Measurements from ENCODE around the gene RAB11A.
A peak's percentile ranks its signal among the peaks of the same experiment; 100 is the strongest.

DNA sequence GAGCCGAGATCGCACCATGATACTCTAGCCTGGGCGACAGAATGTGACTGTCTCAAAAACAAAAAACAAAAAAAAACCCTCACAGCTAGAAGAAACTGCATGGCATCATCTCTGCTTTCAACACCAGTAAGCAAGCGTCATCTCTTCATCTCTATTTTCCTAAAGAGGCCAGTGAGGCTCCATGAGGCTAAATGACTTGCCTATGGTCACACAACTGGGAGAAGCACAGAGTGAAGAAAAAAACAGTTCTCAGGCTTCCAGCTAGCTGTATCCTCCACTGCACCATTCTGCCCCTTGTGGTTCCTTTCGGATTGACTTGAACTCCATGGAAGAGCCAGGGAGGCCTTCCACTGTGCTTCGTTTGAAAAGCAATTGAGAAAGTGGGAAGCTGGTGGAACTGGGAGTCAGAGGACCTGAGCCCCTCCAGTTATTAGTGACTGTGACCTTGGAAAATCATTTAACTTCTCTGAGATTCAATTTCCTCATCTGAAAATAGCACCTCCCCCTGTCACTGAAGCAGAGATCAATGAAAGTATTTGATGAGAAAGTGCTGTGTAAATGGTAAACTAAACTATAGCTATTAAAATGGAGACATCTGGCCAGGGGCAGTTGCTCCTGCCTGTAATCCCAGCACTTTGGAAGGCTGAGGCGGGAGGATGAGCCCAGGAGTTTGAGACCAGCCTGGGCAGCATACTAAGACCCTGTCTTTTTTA lies 45.1 kb upstream of the RAB11A start:
- TF ChIP-seq POLR2A (IDR thresholded peaks at IDR 0.05) (no peak), EP300 (IDR thresholded peaks at IDR 0.05) (no peak)
- TF ChIP-seq, protein P1, sequence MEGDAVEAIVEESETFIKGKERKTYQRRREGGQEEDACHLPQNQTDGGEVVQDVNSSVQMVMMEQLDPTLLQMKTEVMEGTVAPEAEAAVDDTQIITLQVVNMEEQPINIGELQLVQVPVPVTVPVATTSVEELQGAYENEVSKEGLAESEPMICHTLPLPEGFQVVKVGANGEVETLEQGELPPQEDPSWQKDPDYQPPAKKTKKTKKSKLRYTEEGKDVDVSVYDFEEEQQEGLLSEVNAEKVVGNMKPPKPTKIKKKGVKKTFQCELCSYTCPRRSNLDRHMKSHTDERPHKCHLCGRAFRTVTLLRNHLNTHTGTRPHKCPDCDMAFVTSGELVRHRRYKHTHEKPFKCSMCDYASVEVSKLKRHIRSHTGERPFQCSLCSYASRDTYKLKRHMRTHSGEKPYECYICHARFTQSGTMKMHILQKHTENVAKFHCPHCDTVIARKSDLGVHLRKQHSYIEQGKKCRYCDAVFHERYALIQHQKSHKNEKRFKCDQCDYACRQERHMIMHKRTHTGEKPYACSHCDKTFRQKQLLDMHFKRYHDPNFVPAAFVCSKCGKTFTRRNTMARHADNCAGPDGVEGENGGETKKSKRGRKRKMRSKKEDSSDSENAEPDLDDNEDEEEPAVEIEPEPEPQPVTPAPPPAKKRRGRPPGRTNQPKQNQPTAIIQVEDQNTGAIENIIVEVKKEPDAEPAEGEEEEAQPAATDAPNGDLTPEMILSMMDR (IDR thresholded peaks at IDR 0.05), result peak; percentile 29 to 42 (median 30)
